H1 (cell line): ENCODE data around the gene TNFRSF14. TPM values are rescaled to one million over a fixed set of nuclear protein-coding genes. Genes with fewer than 3 reads are reported as not detected.

Source experiments
- CHD7 ChIP-seq: fragments of 300-600 bp; sonication (generic); IDR thresholded peaks from 2 replicates; pipeline ENCODE4 v1.7.1; 2012; ENCODE audit warnings: low read length, moderate library complexity, mild to moderate bottlenecking, inconsistent platforms; ENCODE audit not compliant: insufficient replicate concordance
- CTBP2 ChIP-seq: IDR thresholded peaks from 2 replicates; pipeline ENCODE4 v1.7.0; 2011; ENCODE audit warnings: borderline replicate concordance, mild to moderate bottlenecking, moderate library complexity, mixed read lengths, low read length; ENCODE audit not compliant: insufficient read depth, insufficient read length
- POU5F1 ChIP-seq: IDR thresholded peaks from 2 replicates; pipeline ENCODE4 v1.6.1; 2011; ENCODE audit warnings: low read depth, mild to moderate bottlenecking, low read length, moderate library complexity
- ZNF274 ChIP-seq: IDR thresholded peaks from 2 replicates; pipeline ENCODE4 v1.7.0; 2012; ENCODE audit warnings: low read length, borderline replicate concordance; ENCODE audit errors: extremely low read depth
- polyA plus RNA-seq, 7 experiments: library from polyadenylated mRNA; depleted of rRNA in 3 of 7; stranded (reverse) in 5 of 7; unstranded in 2 of 7; fragments of >200 nt in 5 of 7; fragments of 200-250 nt in 2 of 7; gene quantifications; 1 replicate in 5 of 7; 2 replicates in 1 of 7; 4 replicates in 1 of 7; pipeline versions ENCODE4 v1.2.1 to v1.2.3, GENCODE V29; 2011 to 2013; ENCODE audit warnings: missing spikeins in 2 of 7, mixed read lengths in 2 of 7
- total RNA-seq: library from RNA; stranded (reverse); fragmentation: NEBNext Ultra II Directional; extraction: Animal tissue kit (Norgen Biotek cat#: 25700); gene quantifications from 2 replicates; pipeline ENCODE4 v1.2.1, GENCODE V29; 2021

Gene TNFRSF14
- total and polyA plus RNA-seq, 2 of the 8 experiments (the other 6 are each of a cell fraction or from before 2014, with no cell fraction given) = 0.36 to 0.50 TPM

GRCh38 chr1:2575801-2576663 is 19.9 kb downstream of the TNFRSF14 start (continued):
- no peak for TF ChIP-seq CHD7
- TF ChIP-seq CTBP2 = no peak
- no peak for TF ChIP-seq POU5F1
- TF ChIP-seq ZNF274 = no peak
